ENCODE data around the gene ATP11A.

ATP11A gene

DNA sequence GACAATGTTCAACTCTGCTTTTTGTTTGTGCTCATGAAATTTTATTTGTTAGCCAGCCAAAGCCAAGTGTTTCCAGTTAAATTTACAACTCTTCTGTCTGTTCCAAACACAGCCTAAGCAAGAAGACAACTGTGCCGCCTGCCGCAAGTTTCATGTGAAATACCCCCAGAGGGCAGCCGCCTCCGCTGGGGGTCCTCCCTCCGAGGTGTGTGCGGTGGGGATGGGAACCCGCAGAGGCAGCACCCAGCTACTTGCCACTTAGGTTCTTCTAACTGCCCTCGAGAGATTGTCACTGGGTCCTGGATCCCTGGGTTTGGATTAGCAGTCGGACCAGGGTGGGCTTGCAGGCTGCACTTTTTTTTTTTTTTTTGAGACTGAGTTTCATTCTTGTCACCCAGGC lies 28.5 kb downstream of the ATP11A start:
- H3K4me3 ChIP-seq (ENCODE audit: insufficient read depth in 1 of 2, low read depth in 1 of 2, low read length in 2 of 2) = no peak overlapping the region
- H3K14ac ChIP-seq (ENCODE audit: low read length in 2 of 2) = no peak overlapping the region
- no peaks in the 10 kb centered on the region for H3K9me3 ChIP-seq (ENCODE audit: control insufficient read depth, low read length)
- no peak overlapping the region for H3K9ac ChIP-seq (ENCODE audit: low read length)
- WGBS = 99% methylated on average over 9 of the region's 9 CpGs
- H3K4me2 ChIP-seq (ENCODE audit: low read length, poor library complexity, severe bottlenecking) = no peak overlapping the region
- no peak for DNase-seq
- H3K79me1 ChIP-seq (replicated peaks; ENCODE audit: low read length, poor library complexity, severe bottlenecking) = peaks cover 40% of the 10 kb centered on the region
- H2BK120ac ChIP-seq (ENCODE audit: low read depth, low read length) = no peak overlapping the region
- no peak overlapping the region for H4K91ac ChIP-seq (ENCODE audit: low read length)
- H3K36me3 ChIP-seq (ENCODE audit: control insufficient read depth in 1 of 2, insufficient read depth in 2 of 2, low read depth in 1 of 2, low read length in 2 of 2) = peaks cover 0 to 8% of the 10 kb centered on the region in 2 experiments
- no peak overlapping the region for H2BK15ac ChIP-seq (ENCODE audit: low read depth, poor library complexity, severe bottlenecking)
- H2AFZ ChIP-seq (ENCODE audit: low read depth, low read length) = no peak overlapping the region
- no peak overlapping the region for H3K4ac ChIP-seq (ENCODE audit: low read depth in 1 of 2, low read length in 2 of 2)
- H2AK5ac ChIP-seq (ENCODE audit: low read length, severe bottlenecking) = no peak overlapping the region
- H4K8ac ChIP-seq (ENCODE audit: low read length) = no peak overlapping the region
- no peaks in the 10 kb centered on the region for H3K27me3 ChIP-seq (ENCODE audit: control insufficient read depth in 1 of 2, insufficient read depth in 1 of 2, low read length in 2 of 2)
- no peak overlapping the region for H3K23ac ChIP-seq (ENCODE audit: low read length in 2 of 2)
- H3K18ac ChIP-seq (ENCODE audit: low read depth in 1 of 2, low read length in 2 of 2) = no peak overlapping the region
- no peak overlapping the region for H3K27ac ChIP-seq (ENCODE audit: low read length, poor library complexity, severe bottlenecking)
- H3K4me1 ChIP-seq (ENCODE audit: control insufficient read depth, insufficient read depth, low read depth, low read length) = peaks cover 7% of the 10 kb centered on the region
- H2BK12ac ChIP-seq (ENCODE audit: low read length in 2 of 2) = no peak overlapping the region
- H2BK5ac ChIP-seq (ENCODE audit: low read depth, low read length, poor library complexity, severe bottlenecking) = no peak overlapping the region

DNA sequence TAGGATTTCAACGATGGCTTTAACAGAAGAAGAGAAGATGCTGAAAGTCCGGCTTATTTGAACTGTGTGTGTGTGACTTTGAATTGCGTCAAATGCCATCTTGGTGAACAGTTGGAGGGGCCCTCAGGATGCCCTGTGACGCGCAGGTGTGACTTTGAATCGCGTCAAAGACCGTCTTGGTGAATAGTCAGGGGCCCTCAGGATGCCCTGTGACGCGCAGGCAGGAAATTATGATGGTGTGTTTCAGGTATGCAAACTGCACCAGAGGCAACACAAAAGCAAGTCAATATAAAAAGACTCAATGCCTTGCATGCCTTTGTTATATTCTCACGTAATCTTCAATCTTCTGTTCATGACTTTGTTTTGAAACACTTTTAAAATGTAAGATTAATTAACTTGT lies 29.2 kb downstream of the ATP11A start:
- H3K4ac ChIP-seq (ENCODE audit: low read depth in 1 of 2, low read length in 2 of 2) = no peak overlapping the region
- no peak overlapping the region for H2BK120ac ChIP-seq (ENCODE audit: low read depth, low read length)
- H3K4me2 ChIP-seq (ENCODE audit: low read length, poor library complexity, severe bottlenecking) = no peak overlapping the region
- H3K27ac ChIP-seq (ENCODE audit: low read length, poor library complexity, severe bottlenecking) = no peak overlapping the region
- H3K18ac ChIP-seq (ENCODE audit: low read depth in 1 of 2, low read length in 2 of 2) = no peak overlapping the region
- no peak overlapping the region for H2BK5ac ChIP-seq (ENCODE audit: low read depth, low read length, poor library complexity, severe bottlenecking)
- H4K91ac ChIP-seq (ENCODE audit: low read length) = no peak overlapping the region
- H2AFZ ChIP-seq (ENCODE audit: low read depth, low read length) = no peak overlapping the region
- 83% methylated on average over 6 of the region's 11 CpGs for WGBS
- H3K14ac ChIP-seq (ENCODE audit: low read length in 2 of 2) = no peak overlapping the region
- H3K79me1 ChIP-seq (replicated peaks; ENCODE audit: low read length, poor library complexity, severe bottlenecking) = peaks cover 41% of the 10 kb centered on the region
- DNase-seq = no peak
- H3K4me3 ChIP-seq (ENCODE audit: insufficient read depth in 1 of 2, low read depth in 1 of 2, low read length in 2 of 2) = no peak overlapping the region
- no peak overlapping the region for H3K9ac ChIP-seq (ENCODE audit: low read length)
- no peak overlapping the region for H2BK15ac ChIP-seq (ENCODE audit: low read depth, poor library complexity, severe bottlenecking)
- no peaks in the 10 kb centered on the region for H3K27me3 ChIP-seq (ENCODE audit: control insufficient read depth in 1 of 2, insufficient read depth in 1 of 2, low read length in 2 of 2)
- no peak overlapping the region for H2AK5ac ChIP-seq (ENCODE audit: low read length, severe bottlenecking)
- H2BK12ac ChIP-seq (ENCODE audit: low read length in 2 of 2) = peak overlapping the region in 1 of 2 experiments; percentile 33
- H3K23ac ChIP-seq (ENCODE audit: low read length in 2 of 2) = no peak overlapping the region
- H3K9me3 ChIP-seq (ENCODE audit: control insufficient read depth, low read length) = no peaks in the 10 kb centered on the region
- peaks cover 0 to 8% of the 10 kb centered on the region in 2 experiments for H3K36me3 ChIP-seq (ENCODE audit: control insufficient read depth in 1 of 2, insufficient read depth in 2 of 2, low read depth in 1 of 2, low read length in 2 of 2)
- H4K8ac ChIP-seq (ENCODE audit: low read length) = no peak overlapping the region
- peaks cover 7% of the 10 kb centered on the region for H3K4me1 ChIP-seq (ENCODE audit: control insufficient read depth, insufficient read depth, low read depth, low read length)

DNA sequence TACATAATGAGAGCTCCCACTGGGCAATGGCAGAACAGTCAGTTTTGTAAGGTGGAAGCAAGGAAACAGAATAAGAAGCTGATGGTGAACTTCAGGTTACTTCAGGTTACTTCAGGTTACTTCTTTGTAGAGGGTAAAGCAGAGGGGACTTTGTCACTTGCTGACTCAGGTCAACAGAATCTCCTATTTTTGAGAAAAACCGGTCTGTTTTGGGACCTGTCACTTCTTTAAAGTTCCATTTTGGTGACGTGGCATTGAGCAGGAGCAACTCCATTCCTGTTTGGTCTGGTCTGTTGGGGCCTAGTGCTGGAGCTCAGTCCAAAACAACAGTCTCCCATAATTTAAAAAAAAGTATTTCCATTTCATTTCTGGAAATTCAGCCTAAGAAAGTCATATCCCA lies 29.7 kb downstream of the ATP11A start:
- no peak overlapping the region for H3K4me2 ChIP-seq (ENCODE audit: low read length, poor library complexity, severe bottlenecking)
- H3K79me1 ChIP-seq (replicated peaks; ENCODE audit: low read length, poor library complexity, severe bottlenecking) = peaks cover 42% of the 10 kb centered on the region
- peaks cover 7% of the 10 kb centered on the region for H3K4me1 ChIP-seq (ENCODE audit: control insufficient read depth, insufficient read depth, low read depth, low read length)
- H3K14ac ChIP-seq (ENCODE audit: low read length in 2 of 2) = no peak overlapping the region
- no peaks in the 10 kb centered on the region for H3K9me3 ChIP-seq (ENCODE audit: control insufficient read depth, low read length)
- no peak overlapping the region for H3K4me3 ChIP-seq (ENCODE audit: insufficient read depth in 1 of 2, low read depth in 1 of 2, low read length in 2 of 2)
- no peak overlapping the region for H3K23ac ChIP-seq (ENCODE audit: low read length in 2 of 2)
- peaks cover 0 to 8% of the 10 kb centered on the region in 2 experiments for H3K36me3 ChIP-seq (ENCODE audit: control insufficient read depth in 1 of 2, insufficient read depth in 2 of 2, low read depth in 1 of 2, low read length in 2 of 2)
- no peak overlapping the region for H3K27ac ChIP-seq (ENCODE audit: low read length, poor library complexity, severe bottlenecking)
- WGBS = 84% methylated on average over 2 of the region's 2 CpGs
- no peak overlapping the region for H2AK5ac ChIP-seq (ENCODE audit: low read length, severe bottlenecking)
- H3K9ac ChIP-seq (ENCODE audit: low read length) = no peak overlapping the region
- no peak overlapping the region for H3K4ac ChIP-seq (ENCODE audit: low read depth in 1 of 2, low read length in 2 of 2)
- DNase-seq = no peak
- H2BK12ac ChIP-seq (ENCODE audit: low read length in 2 of 2) = no peak overlapping the region
- no peak overlapping the region for H2BK15ac ChIP-seq (ENCODE audit: low read depth, poor library complexity, severe bottlenecking)
- no peak overlapping the region for H2AFZ ChIP-seq (ENCODE audit: low read depth, low read length)
- no peak overlapping the region for H2BK120ac ChIP-seq (ENCODE audit: low read depth, low read length)
- H3K18ac ChIP-seq (ENCODE audit: low read depth in 1 of 2, low read length in 2 of 2) = no peak overlapping the region
- no peak overlapping the region for H4K91ac ChIP-seq (ENCODE audit: low read length)
- no peak overlapping the region for H2BK5ac ChIP-seq (ENCODE audit: low read depth, low read length, poor library complexity, severe bottlenecking)
- H4K8ac ChIP-seq (ENCODE audit: low read length) = no peak overlapping the region
- H3K27me3 ChIP-seq (ENCODE audit: control insufficient read depth in 1 of 2, insufficient read depth in 1 of 2, low read length in 2 of 2) = no peaks in the 10 kb centered on the region

DNA sequence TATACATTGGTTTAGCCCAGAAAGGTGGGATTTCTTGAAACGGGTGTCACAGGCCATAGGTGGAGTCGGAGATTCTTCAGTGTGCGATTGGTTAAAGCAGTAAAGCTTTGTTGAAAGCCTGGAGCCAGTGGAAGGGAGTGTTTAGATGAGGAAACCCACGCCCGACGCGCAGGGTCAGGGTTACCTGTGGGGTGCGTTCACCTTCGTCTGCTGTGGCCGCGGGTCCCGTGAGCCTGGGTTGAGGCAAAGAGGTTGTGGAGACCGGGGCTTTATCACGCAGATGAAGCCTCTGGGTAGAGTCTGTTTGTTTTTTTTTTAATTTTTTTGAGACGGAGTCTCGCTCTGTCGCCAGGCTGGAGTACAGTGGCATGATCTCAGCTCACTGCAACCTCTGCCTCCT lies 30.4 kb downstream of the ATP11A start:
- Histone ChIP-seq H3K27me3 (ENCODE audit: control insufficient read depth in 1 of 2, insufficient read depth in 1 of 2, low read length in 2 of 2) (no peaks in the 10 kb centered on the region), H2BK5ac (ENCODE audit: low read depth, low read length, poor library complexity, severe bottlenecking) (no peak overlapping the region), H3K4ac (ENCODE audit: low read depth in 1 of 2, low read length in 2 of 2) (no peak overlapping the region), H2AK5ac (ENCODE audit: low read length, severe bottlenecking) (no peak overlapping the region), H3K4me2 (ENCODE audit: low read length, poor library complexity, severe bottlenecking) (no peak overlapping the region), H3K79me1 (replicated peaks; ENCODE audit: low read length, poor library complexity, severe bottlenecking) (peaks cover 47% of the 10 kb centered on the region), H4K91ac (ENCODE audit: low read length) (no peak overlapping the region), H3K27ac (ENCODE audit: low read length, poor library complexity, severe bottlenecking) (no peak overlapping the region), H3K14ac (ENCODE audit: low read length in 2 of 2) (no peak overlapping the region), H2AFZ (ENCODE audit: low read depth, low read length) (no peak overlapping the region), H3K4me3 (ENCODE audit: insufficient read depth in 1 of 2, low read depth in 1 of 2, low read length in 2 of 2) (no peak overlapping the region), H3K23ac (ENCODE audit: low read length in 2 of 2) (no peak overlapping the region), H3K9me3 (ENCODE audit: control insufficient read depth, low read length) (no peaks in the 10 kb centered on the region), H4K8ac (ENCODE audit: low read length) (no peak overlapping the region), H2BK15ac (ENCODE audit: low read depth, poor library complexity, severe bottlenecking) (no peak overlapping the region), H3K18ac (ENCODE audit: low read depth in 1 of 2, low read length in 2 of 2) (no peak overlapping the region), H2BK12ac (ENCODE audit: low read length in 2 of 2) (no peak overlapping the region), H3K9ac (ENCODE audit: low read length) (no peak overlapping the region), H3K4me1 (ENCODE audit: control insufficient read depth, insufficient read depth, low read depth, low read length) (peaks cover 13% of the 10 kb centered on the region), H3K36me3 (ENCODE audit: control insufficient read depth in 1 of 2, insufficient read depth in 2 of 2, low read depth in 1 of 2, low read length in 2 of 2) (peaks cover 0 to 15% of the 10 kb centered on the region in 2 experiments), H2BK120ac (ENCODE audit: low read depth, low read length) (no peak overlapping the region)
- 93% methylated on average over 17 of the region's 17 CpGs for WGBS
- no peak for DNase-seq

Measured in mesenchymal stem cell (in vitro differentiated cells and primary cell).